ENCODE measurements around the gene SLC16A4.

Gene SLC16A4

DNA sequence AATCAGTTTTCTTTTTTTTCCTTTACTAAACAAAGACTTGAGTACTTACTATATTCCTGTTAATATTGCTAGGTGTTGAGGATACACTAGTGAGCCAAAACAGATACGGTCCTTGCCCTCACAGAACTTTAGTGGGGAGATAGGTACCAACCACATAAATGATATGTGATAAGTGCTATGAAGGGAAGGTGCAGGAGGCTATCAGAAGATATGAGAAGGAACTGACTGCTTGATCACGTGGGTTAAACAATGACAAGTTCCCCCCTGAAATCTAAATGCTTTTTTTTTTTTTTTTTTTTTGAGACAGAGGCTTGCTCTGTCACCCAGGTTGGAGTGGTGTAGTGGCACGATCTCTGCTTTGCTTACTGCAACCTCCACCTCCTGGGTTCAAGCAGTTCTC, 26.6 kb downstream of the SLC16A4 start:
- TF ChIP-seq EZH2phosphoT487 (IDR thresholded peaks at IDR 0.05; ENCODE audit: low read length) = no peak
- TF ChIP-seq CTCF (IDR thresholded peaks at IDR 0.05; ENCODE audit: low read length) = no peak
- no peak for TF ChIP-seq EZH2 (optimal IDR thresholded peaks at IDR 0.05; ENCODE audit: low read depth, low read length)
- H3K36me3 ChIP-seq (replicated peaks; ENCODE audit: insufficient read depth, low read length) = no peaks in the 10 kb centered on the region
- no peaks in the 10 kb centered on the region for H3K4me1 ChIP-seq (ENCODE audit: low read length)
- no peak overlapping the region for H3K9ac ChIP-seq (ENCODE audit: low read length)
- no peaks in the 10 kb centered on the region for H3K27me3 ChIP-seq (replicated peaks; ENCODE audit: insufficient read depth, low read length)
- no peaks in the 10 kb centered on the region for H3F3A ChIP-seq (ENCODE audit: insufficient read depth, low read length)
- no peak overlapping the region for H3K27ac ChIP-seq (ENCODE audit: low read length)
- peaks cover 5% of the 10 kb centered on the region for H3K79me2 ChIP-seq (ENCODE audit: low read length)
- no peak overlapping the region for H2AFZ ChIP-seq (ENCODE audit: low read length)
- DNase-seq = no peak
- no peaks in the 10 kb centered on the region for H3K9me3 ChIP-seq (replicated peaks; ENCODE audit: insufficient read depth, low read length)
- no peaks in the 10 kb centered on the region for H4K20me1 ChIP-seq (ENCODE audit: insufficient read depth, low read length)
- H3K4me2 ChIP-seq (ENCODE audit: low read depth, low read length) = no peak overlapping the region
- H3K9me2 ChIP-seq (replicated peaks; ENCODE audit: insufficient read depth, low read length) = no peaks in the 10 kb centered on the region
- H3K4me3 ChIP-seq (ENCODE audit: low read length) = no peak overlapping the region

GRCh38 chr1:110361856-110362255, 29.0 kb downstream of the SLC16A4 start:
- Histone ChIP-seq H3K27me3 (replicated peaks; ENCODE audit: insufficient read depth, low read length) (no peaks in the 10 kb centered on the region), H3F3A (ENCODE audit: insufficient read depth, low read length) (no peaks in the 10 kb centered on the region), H3K9me2 (replicated peaks; ENCODE audit: insufficient read depth, low read length) (no peaks in the 10 kb centered on the region), H4K20me1 (ENCODE audit: insufficient read depth, low read length) (no peaks in the 10 kb centered on the region), H3K4me3 (ENCODE audit: low read length) (no peak overlapping the region), H3K9me3 (replicated peaks; ENCODE audit: insufficient read depth, low read length) (no peaks in the 10 kb centered on the region), H2AFZ (ENCODE audit: low read length) (no peak overlapping the region), H3K36me3 (replicated peaks; ENCODE audit: insufficient read depth, low read length) (no peaks in the 10 kb centered on the region), H3K9ac (ENCODE audit: low read length) (no peak overlapping the region), H3K79me2 (ENCODE audit: low read length) (peaks cover 9% of the 10 kb centered on the region), H3K27ac (ENCODE audit: low read length) (no peak overlapping the region), H3K4me2 (ENCODE audit: low read depth, low read length) (no peak overlapping the region), H3K4me1 (ENCODE audit: low read length) (no peaks in the 10 kb centered on the region)
- TF ChIP-seq EZH2 (optimal IDR thresholded peaks at IDR 0.05; ENCODE audit: low read depth, low read length) (no peak), CTCF (IDR thresholded peaks at IDR 0.05; ENCODE audit: low read length) (no peak), EZH2phosphoT487 (IDR thresholded peaks at IDR 0.05; ENCODE audit: low read length) (no peak)
- no peak for DNase-seq

- H3K4me2 ChIP-seq (ENCODE audit: low read depth, low read length) = no peak overlapping the region
- H3K27me3 ChIP-seq (replicated peaks; ENCODE audit: insufficient read depth, low read length) = no peaks in the 10 kb centered on the region
- no peak for DNase-seq
- H3K27ac ChIP-seq (ENCODE audit: low read length) = no peak overlapping the region
- no peaks in the 10 kb centered on the region for H3K9me2 ChIP-seq (replicated peaks; ENCODE audit: insufficient read depth, low read length)
- H3K4me1 ChIP-seq (ENCODE audit: low read length) = no peaks in the 10 kb centered on the region
- H3K9ac ChIP-seq (ENCODE audit: low read length) = no peak overlapping the region
- no peak overlapping the region for H3K4me3 ChIP-seq (ENCODE audit: low read length)
- H3K79me2 ChIP-seq (ENCODE audit: low read length) = peaks cover 14% of the 10 kb centered on the region
- H3F3A ChIP-seq (ENCODE audit: insufficient read depth, low read length) = no peaks in the 10 kb centered on the region
- H3K9me3 ChIP-seq (replicated peaks; ENCODE audit: insufficient read depth, low read length) = no peaks in the 10 kb centered on the region
- no peaks in the 10 kb centered on the region for H3K36me3 ChIP-seq (replicated peaks; ENCODE audit: insufficient read depth, low read length)
- H4K20me1 ChIP-seq (ENCODE audit: insufficient read depth, low read length) = no peaks in the 10 kb centered on the region
- no peak overlapping the region for H2AFZ ChIP-seq (ENCODE audit: low read length)
- no peak for TF ChIP-seq CTCF (IDR thresholded peaks at IDR 0.05; ENCODE audit: low read length)
- TF ChIP-seq EZH2 (optimal IDR thresholded peaks at IDR 0.05; ENCODE audit: low read depth, low read length) = no peak
- no peak for TF ChIP-seq EZH2phosphoT487 (IDR thresholded peaks at IDR 0.05; ENCODE audit: low read length)
Measured at GRCh38 chr1:110360431-110360830, 30.4 kb downstream of the SLC16A4 start.
